CD14-positive monocyte (primary cell): ENCODE data around the gene TMUB1. TPM values are rescaled to one million over a fixed set of nuclear protein-coding genes. Genes with fewer than 3 reads are reported as not detected.

Source experiments
- DNase-seq, 3 donors: peaks; one replicate each; pipeline ENCODE4 v3.0.0-alpha.2; 2011 to 2022
- H2AFZ ChIP-seq: 2 replicates; pipeline ENCODE4 v1.6.0; 2012; ENCODE audit warnings: mild to moderate bottlenecking, low read depth, low read length, inconsistent platforms; ENCODE audit not compliant: insufficient read depth, poor library complexity, severe bottlenecking
- H3K27ac ChIP-seq, 2 donors: 1 replicate in 1 of 2; 2 replicates in 1 of 2; pipeline ENCODE4 v1.5.1; 2012 to 2013; ENCODE audit warnings: low read length in 2 of 2, control low read depth in 1 of 2, inconsistent platforms in 1 of 2, low read depth in 1 of 2, mild to moderate bottlenecking in 1 of 2
- H3K27me3 ChIP-seq, 2 donors: one replicate each; pipeline versions ENCODE4 v1.6.0 to v1.6.1; 2011 to 2013; ENCODE audit warnings: low read length in 2 of 2; ENCODE audit not compliant: control insufficient read depth in 2 of 2, insufficient read depth in 2 of 2
- H3K36me3 ChIP-seq, 2 donors: replicated peaks in 1 of 2; 1 replicate in 1 of 2; 2 replicates in 1 of 2; pipeline versions ENCODE4 v1.5.1 to v1.6.1; 2012 to 2013; ENCODE audit warnings: low read length in 2 of 2, control low read depth in 1 of 2, inconsistent platforms in 1 of 2, mild to moderate bottlenecking in 1 of 2; ENCODE audit not compliant: insufficient read depth in 2 of 2, control insufficient read depth in 1 of 2
- H3K4me1 ChIP-seq, 2 donors: 1 replicate in 1 of 2; 2 replicates in 1 of 2; pipeline versions ENCODE4 v1.5.1 to v1.6.1; 2012 to 2013; ENCODE audit warnings: low read length in 2 of 2, control low read depth in 1 of 2, inconsistent platforms in 1 of 2, mild to moderate bottlenecking in 1 of 2, moderate library complexity in 1 of 2; ENCODE audit not compliant: insufficient read depth in 2 of 2, control insufficient read depth in 1 of 2
- H3K4me2 ChIP-seq: replicated peaks from 2 replicates; pipeline ENCODE3; 2012; ENCODE audit warnings: low read length, moderate library complexity, mild to moderate bottlenecking; ENCODE audit not compliant: poor library complexity, severe bottlenecking; ENCODE audit errors: extremely low read depth
- H3K4me3 ChIP-seq, 3 experiments: fragments of 200-600 bp in 1 of 3; sonication (generic) in 1 of 3; replicated peaks in 1 of 3; 1 replicate in 2 of 3; 2 replicates in 1 of 3; pipeline ENCODE4 v1.5.1; 2011 to 2013; ENCODE audit warnings: low read length in 3 of 3, mild to moderate bottlenecking in 3 of 3, control low read depth in 2 of 3, low read depth in 2 of 3, inconsistent platforms in 1 of 3, moderate library complexity in 1 of 3
- H3K79me2 ChIP-seq: 2 replicates; pipeline ENCODE4 v1.6.0; 2012; ENCODE audit warnings: mild to moderate bottlenecking, control low read depth, inconsistent platforms, low read length, moderate library complexity; ENCODE audit not compliant: insufficient read depth
- H3K9ac ChIP-seq: 2 replicates; pipeline ENCODE4 v1.6.0; 2017; ENCODE audit warnings: low read length, mild to moderate bottlenecking; ENCODE audit not compliant: insufficient read depth, poor library complexity, severe bottlenecking
- H3K9me3 ChIP-seq, 2 donors: replicated peaks in 1 of 2; 1 replicate in 1 of 2; 2 replicates in 1 of 2; pipeline versions ENCODE4 v1.5.1 to v1.6.1; 2012 to 2013; ENCODE audit warnings: low read length in 2 of 2, control low read depth in 1 of 2; ENCODE audit not compliant: control insufficient read depth in 1 of 2, insufficient read depth in 1 of 2
- H4K20me1 ChIP-seq: 2 replicates; pipeline ENCODE4 v1.6.0; 2012; ENCODE audit warnings: mild to moderate bottlenecking, low read length, control low read depth, moderate library complexity; ENCODE audit not compliant: insufficient read depth
- H3K27ac Mint-ChIP-seq, 7 donors: one replicate each; pipeline ENCODE4 v1.8.0; 2020; ENCODE audit warnings: mild to moderate bottlenecking in 7 of 7, mixed read lengths in 7 of 7, moderate library complexity in 6 of 7, inconsistent platforms in 2 of 7
- H3K27me3 Mint-ChIP-seq, 3 donors: one replicate each; pipeline ENCODE4 v1.8.0; 2021 to 2022; ENCODE audit warnings: low read depth in 3 of 3, mild to moderate bottlenecking in 3 of 3, mixed read lengths in 3 of 3, moderate library complexity in 3 of 3, inconsistent platforms in 1 of 3
- H3K36me3 Mint-ChIP-seq, 2 donors: one replicate each; pipeline ENCODE4 v1.8.0; 2020; ENCODE audit warnings: mixed read lengths in 2 of 2, inconsistent platforms in 1 of 2, mild to moderate bottlenecking in 1 of 2
- H3K4me1 Mint-ChIP-seq: one replicate; pipeline ENCODE4 v1.8.0; 2020; ENCODE audit warnings: mild to moderate bottlenecking, mixed read lengths
- H3K4me3 Mint-ChIP-seq, 2 donors: one replicate each; pipeline ENCODE4 v1.8.0; 2020; ENCODE audit warnings: mild to moderate bottlenecking in 2 of 2, mixed read lengths in 2 of 2, moderate library complexity in 1 of 2
- H3K9me3 Mint-ChIP-seq, 7 donors: one replicate each; pipeline ENCODE4 v1.8.0; 2020 to 2022; ENCODE audit warnings: mixed read lengths in 7 of 7, mild to moderate bottlenecking in 6 of 7, moderate library complexity in 6 of 7, inconsistent platforms in 2 of 7
- CTCF ChIP-seq: fragments of 200-600 bp; IDR thresholded peaks from one replicate; pipeline ENCODE4 v1.8.0; 2022; ENCODE audit warnings: antibody characterized with exemption, mild to moderate bottlenecking
- WGBS: methylation state at CpG from one replicate; pipeline ENCODE4 v1.1.5; 2013; ENCODE audit warnings: missing lambda C conversion rate; ENCODE audit not compliant: insufficient coverage; 5-methylcytosine and 5-hydroxymethylcytosine counted together
- intact Hi-C, 2 donors: fragments of 100-400 bp; cut with micrococcal nuclease; formaldehyde crosslinking; loops; one replicate each; pipeline versions ENCODE4 v1.15.0 to v1.15.1; 2023
- polyA plus RNA-seq, 3 donors: library from polyadenylated mRNA; depleted of rRNA in 1 of 3; unstranded in 2 of 3; stranded (reverse) in 1 of 3; fragments of 300-500 nt in 2 of 3; fragments of >200 nt in 1 of 3; fragmentation: Illumina TruSeq in 2 of 3; gene quantifications; 1 replicate in 2 of 3; 2 replicates in 1 of 3; pipeline ENCODE4 v1.2.3, GENCODE V29; 2012 to 2021

The TMUB1 gene
- polyA plus RNA-seq, 3 donors: 17.4 to 28.2 (median 19.8) TPM

DNA sequence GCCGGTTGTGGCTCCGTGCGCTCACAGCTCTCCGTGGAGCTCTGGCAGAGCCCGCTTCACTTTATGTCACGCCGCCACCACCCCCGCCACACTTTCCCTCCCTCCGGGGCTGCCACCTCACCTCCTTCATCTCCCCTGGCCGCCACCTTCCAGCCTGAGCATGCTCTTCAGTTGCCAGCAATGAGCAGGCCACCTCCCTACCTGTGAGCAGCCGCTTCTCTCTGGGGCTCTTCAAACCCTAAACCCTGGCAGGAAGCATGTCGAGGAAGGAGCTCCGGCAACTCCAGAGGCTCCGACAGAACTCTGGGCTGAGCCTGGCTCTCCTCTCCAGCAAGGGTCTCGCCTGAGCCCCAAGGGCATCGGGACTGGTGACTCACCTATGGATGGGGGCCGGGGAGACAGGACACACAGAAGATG, 47.5 kb upstream of the TMUB1 start:
- DNase-seq: no peak
- H4K20me1 ChIP-seq: peaks cover 37% of the 10 kb centered on the region
- no peaks in the 10 kb centered on the region for H3K9me3 ChIP-seq
- WGBS: 98% methylated on average over 15 of the region's 17 CpGs
- H3K4me1 ChIP-seq: no peaks in the 10 kb centered on the region
- no peaks in the 10 kb centered on the region for H3K79me2 ChIP-seq
- no peak overlapping the region for H3K9ac ChIP-seq
- Mint-ChIP-seq H3K4me1 (no peaks in the 10 kb centered on the region), H3K4me3 (no peak overlapping the region), H3K36me3 (peaks cover 60 to 71% of the 10 kb centered on the region in 2 donors), H3K27ac (no peak overlapping the region), H3K9me3 (no peaks in the 10 kb centered on the region), H3K27me3 (peaks cover 0 to 3% (median 0%) of the 10 kb centered on the region in 3 donors)
- intact Hi-C loops: no loop called here
- no peak overlapping the region for H3K27ac ChIP-seq
- H3K27me3 ChIP-seq: no peaks in the 10 kb centered on the region
- no peak overlapping the region for H3K4me3 ChIP-seq
- peaks cover 46 to 88% of the 10 kb centered on the region in 2 donors for H3K36me3 ChIP-seq
- no peak overlapping the region for H2AFZ ChIP-seq
- H3K4me2 ChIP-seq: no peak overlapping the region
- TF ChIP-seq CTCF: no peak

DNA sequence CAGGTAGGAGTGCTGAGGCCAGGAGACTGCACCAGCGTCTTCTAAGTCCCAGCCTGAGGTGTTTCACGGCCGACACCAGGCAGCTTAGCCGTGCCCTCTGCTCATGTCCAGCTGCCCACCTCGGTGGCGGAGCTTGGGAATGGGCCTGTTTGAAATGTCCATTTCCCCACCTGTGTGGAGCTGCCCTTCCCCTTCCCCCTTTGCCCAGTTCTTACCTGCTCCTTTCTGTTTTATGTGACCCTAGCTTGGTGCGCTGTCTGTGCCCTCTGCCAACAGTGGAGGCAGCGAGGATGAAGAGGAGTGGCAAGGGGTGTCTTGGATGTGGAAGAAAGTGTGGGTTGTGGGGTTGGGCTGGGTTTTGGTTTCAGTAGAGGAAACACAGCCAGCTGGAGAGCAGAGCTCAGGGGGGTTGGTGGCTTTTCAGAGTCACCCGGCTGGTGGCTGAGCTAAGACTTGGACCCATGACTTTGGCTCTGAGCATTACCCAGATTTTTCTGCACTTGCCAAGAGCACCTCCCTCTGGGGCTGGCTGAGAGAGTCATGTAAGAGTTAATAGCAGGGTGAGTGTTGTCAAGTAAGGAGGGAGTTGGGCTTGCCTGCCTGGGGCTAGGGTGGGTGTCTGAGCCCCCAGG, 46.8 kb upstream of the TMUB1 start:
- Mint-ChIP-seq H3K4me3 (no peak overlapping the region), H3K9me3 (no peaks in the 10 kb centered on the region), H3K4me1 (no peaks in the 10 kb centered on the region), H3K27me3 (peaks cover 0 to 8% (median 2%) of the 10 kb centered on the region in 3 donors), H3K36me3 (peaks cover 54 to 70% of the 10 kb centered on the region in 2 donors), H3K27ac (peak overlapping the region in 1 of 7 donors; percentile 53)
- peaks cover 40% of the 10 kb centered on the region for H4K20me1 ChIP-seq
- no peaks in the 10 kb centered on the region for H3K4me1 ChIP-seq
- no peak for TF ChIP-seq CTCF
- no peaks in the 10 kb centered on the region for H3K27me3 ChIP-seq
- no peak overlapping the region for H3K9ac ChIP-seq
- 98% methylated on average over 6 of the region's 9 CpGs for WGBS
- no peak for DNase-seq
- intact Hi-C loops: no loop called here
- H2AFZ ChIP-seq: no peak overlapping the region
- no peak overlapping the region for H3K4me3 ChIP-seq
- no peak overlapping the region for H3K4me2 ChIP-seq
- H3K79me2 ChIP-seq: no peaks in the 10 kb centered on the region
- peaks cover 43 to 87% of the 10 kb centered on the region in 2 donors for H3K36me3 ChIP-seq
- no peak overlapping the region for H3K27ac ChIP-seq
- H3K9me3 ChIP-seq: no peaks in the 10 kb centered on the region
